GM12872 (cell line): ENCODE data around the gene NCKAP5.

Experiments used
- TF ChIP-seq, protein P1 (sequence below): IDR thresholded peaks from 3 replicates; pipeline ENCODE4 v1.5.1; 2011; ENCODE audit warnings: low read depth, mild to moderate bottlenecking, low read length, moderate library complexity; ENCODE audit not compliant: insufficient read depth

Gene NCKAP5

DNA sequence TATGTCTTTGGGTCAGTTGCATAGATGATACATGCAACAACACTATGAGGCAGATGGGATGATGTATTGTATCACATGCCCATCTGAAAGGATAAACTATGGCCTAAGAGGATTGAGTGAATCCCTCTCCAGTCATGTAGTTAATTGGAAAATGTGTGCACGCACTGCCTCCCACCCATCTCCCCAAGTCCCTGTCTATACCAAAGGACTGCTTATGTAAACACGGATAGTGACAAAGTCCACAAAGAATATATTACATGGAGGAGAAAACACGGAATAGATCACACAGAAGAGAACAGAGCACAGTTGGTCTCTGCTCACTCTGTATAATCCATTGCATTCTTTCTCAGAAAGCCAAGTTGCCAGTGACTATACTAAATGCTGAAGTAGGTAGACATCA, 82.4 kb downstream of the NCKAP5 start:
- TF ChIP-seq, protein P1, sequence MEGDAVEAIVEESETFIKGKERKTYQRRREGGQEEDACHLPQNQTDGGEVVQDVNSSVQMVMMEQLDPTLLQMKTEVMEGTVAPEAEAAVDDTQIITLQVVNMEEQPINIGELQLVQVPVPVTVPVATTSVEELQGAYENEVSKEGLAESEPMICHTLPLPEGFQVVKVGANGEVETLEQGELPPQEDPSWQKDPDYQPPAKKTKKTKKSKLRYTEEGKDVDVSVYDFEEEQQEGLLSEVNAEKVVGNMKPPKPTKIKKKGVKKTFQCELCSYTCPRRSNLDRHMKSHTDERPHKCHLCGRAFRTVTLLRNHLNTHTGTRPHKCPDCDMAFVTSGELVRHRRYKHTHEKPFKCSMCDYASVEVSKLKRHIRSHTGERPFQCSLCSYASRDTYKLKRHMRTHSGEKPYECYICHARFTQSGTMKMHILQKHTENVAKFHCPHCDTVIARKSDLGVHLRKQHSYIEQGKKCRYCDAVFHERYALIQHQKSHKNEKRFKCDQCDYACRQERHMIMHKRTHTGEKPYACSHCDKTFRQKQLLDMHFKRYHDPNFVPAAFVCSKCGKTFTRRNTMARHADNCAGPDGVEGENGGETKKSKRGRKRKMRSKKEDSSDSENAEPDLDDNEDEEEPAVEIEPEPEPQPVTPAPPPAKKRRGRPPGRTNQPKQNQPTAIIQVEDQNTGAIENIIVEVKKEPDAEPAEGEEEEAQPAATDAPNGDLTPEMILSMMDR: no peak

DNA sequence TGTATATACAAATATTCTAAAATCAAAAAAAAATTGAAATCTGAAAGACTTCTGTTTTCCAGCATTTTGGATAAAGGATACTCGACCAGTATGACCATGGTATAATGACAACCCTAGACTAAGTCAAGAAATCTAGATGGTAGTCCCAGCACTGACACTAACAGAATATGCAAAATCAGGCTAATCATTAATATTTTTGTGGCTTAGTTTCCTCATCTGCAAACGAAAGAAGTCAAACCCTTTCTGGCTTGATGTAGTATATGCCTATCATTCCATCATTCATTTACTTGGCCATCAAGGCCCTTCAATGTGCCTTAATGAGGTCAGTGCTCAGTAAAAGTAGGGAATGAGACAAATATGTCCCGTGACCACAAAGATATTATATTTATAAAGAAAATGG, 83.5 kb downstream of the NCKAP5 start:
- TF ChIP-seq, protein P1: no peak

DNA sequence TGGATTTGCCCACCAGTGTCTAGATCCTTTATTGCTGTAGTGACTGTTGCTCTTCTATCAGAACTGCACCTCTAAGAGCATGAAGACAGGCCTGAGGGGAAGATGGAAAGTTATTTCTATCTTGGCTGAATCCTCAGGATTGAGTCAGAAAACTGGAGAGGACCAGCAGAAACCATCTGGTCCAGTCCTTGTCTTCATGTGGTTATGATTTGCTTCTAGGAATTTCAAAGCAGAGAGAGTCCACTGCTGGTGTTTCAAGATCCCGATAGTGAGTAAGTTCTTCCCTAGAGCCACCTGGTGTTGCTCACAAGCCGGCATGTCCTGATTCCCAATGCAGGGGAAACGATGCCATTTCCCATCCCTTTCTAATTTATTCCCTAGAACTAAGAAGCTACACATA, 84.2 kb downstream of the NCKAP5 start:
- TF ChIP-seq, protein P1: no peak

DNA sequence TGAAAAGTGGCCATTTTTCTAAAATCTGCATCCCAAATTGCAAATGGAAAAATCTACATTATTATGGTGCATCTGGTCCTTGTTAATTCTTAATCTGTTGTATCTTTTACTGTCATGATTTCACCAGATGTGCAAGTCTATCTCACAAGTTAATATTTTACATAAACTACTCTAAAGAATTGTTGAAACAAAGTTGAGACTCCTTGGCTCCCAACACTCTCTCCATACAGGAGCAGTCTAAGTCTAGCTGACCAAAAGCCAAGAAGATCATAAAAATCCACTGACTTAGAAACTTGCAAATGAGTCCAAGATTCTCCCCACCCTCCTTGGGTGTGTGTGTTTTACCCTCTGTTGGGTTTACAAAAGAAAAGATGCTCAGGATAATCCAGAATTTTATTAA, 85.1 kb downstream of the NCKAP5 start:
- TF ChIP-seq, protein P1: no peak

DNA sequence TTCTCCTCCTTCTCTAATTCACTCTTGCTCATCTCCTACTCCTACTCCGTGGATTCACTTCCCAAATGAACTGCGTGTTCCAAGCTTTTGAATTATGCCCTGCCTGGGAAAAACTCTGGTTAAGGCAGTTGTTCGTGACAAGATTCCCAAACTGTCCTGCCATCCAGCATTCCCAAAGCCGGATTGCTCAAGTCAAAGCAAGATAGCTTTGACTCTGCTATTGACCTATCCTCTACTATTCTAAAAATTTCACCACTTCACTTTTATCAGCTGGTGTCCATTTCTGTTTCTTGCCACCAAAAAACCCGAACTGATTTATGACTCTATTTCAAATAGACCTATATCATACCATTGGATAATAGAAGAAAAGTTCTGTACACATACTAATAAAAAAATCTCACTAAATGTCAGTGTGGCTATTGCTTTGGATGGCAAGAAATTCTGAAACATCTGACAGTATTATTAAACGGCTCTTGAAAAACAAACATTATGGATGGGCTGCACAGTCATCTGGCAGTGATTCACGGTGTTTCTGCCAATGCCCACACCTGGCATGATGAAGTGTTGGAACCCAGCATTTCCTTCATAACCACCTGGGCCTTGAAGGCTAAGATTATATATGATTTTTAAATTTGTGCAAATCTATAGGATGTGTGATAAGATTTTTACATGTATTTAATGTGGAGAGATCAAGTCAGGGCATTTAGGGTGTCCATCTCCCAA, 87.4 kb downstream of the NCKAP5 start:
- TF ChIP-seq, protein P1: no peak

DNA sequence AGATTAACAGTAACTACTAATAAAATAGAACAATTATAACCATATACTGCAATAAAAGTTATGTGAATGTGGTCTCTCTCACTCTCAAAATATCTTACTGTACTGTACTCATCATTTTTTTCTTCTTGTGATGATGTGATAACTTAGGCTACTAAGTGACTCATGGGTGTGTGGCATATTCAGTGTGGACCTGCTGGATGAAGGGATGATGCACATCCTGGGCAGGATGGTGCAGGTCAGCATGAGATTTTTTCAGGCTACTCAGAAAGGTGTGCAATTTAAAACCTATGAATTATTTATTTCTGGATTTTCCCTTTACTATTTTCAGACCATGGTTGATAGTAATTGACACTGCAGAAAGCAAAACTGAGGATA, 90.7 kb downstream of the NCKAP5 start:
- TF ChIP-seq, protein P1: no peak

DNA sequence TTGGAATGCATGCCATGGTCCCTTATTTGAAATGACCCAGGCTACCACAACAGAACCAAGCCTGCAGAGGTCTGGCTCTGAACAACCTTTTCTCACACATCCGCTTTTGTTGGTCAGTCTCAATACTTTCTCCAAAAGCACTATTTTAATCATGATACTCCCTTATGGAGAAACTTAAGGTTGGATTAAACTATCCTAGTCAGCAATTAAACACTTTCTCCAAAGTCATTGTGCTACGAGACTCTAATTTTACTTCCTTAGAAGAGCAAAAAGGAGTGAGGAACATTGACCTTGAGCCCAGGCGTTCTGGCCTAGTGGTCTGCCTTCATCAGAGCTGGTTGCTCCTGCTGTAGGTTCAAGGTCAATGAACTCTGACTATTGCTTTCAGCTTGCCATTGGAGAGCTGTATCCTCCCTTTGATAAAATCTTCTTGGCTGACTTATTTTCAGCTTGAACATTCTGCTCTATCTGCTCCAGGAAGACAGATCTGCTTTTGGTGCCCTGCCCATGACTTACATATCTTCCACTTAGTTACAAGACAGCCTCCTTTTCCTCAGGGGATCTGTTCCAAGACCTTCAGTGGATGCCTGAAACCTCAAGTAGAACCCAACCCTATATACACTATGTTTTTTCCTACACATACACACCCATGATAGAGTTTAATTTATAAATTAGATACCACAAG, 91.2 kb downstream of the NCKAP5 start:
- TF ChIP-seq, protein P1: no peak
